LoVo (cell line): ENCODE data around the gene ANO4.
"Not testable (repeated sequence)": the region's sequence is repeated elsewhere in the genome, so short reads cannot be mapped to it uniquely, and the experiment has no call there.

Experiments used
- DNase-seq: peaks from one replicate; pipeline ENCODE4 v3.0.0-alpha.2; 2016; ENCODE audit warnings: low spot score

Gene ANO4

DNA sequence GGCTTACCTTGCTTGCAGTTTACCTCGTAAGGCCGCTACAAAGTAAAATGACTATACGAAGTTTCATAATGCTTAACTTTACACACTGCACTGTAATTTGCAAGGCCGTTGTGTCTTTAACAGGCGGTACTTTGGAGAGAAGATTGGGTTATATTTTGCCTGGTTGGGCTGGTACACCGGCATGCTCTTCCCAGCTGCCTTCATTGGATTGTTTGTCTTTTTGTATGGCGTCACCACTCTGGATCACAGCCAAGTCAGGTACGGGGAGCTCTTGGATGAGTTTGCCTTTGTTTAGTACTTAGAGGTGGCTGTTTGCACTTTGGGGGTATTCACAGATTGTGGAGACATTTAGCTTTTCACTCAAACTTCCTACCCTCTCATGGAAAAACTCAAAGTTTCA is 247.6 kb downstream of the ANO4 start:
- no peak for DNase-seq

DNA sequence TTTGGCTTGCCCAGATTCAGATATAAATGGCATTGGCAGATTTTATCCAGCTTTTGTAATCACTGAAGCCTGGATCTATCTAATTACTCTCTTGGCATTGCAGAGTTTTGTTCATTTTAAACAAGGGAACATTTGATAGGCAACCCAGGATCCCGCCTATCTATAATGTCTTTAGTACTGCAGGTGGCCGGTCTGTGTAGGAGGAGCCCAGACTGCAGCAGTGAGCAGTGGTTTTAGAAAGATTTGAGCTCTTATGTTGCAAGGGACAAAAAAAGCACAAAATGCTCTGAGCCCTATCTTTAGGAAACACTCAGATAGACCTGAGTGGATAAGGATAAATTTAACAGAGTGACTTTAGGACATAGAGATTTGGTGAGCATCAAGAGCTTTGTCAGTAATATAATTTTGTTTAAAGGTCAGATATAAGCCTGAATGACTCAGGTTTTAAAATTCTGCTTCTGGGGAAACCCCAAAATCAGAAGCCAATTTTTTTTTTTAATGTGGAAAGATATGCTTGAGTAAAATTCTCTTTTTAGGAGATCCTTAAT is 250.0 kb downstream of the ANO4 start:
- no peak for DNase-seq

DNA sequence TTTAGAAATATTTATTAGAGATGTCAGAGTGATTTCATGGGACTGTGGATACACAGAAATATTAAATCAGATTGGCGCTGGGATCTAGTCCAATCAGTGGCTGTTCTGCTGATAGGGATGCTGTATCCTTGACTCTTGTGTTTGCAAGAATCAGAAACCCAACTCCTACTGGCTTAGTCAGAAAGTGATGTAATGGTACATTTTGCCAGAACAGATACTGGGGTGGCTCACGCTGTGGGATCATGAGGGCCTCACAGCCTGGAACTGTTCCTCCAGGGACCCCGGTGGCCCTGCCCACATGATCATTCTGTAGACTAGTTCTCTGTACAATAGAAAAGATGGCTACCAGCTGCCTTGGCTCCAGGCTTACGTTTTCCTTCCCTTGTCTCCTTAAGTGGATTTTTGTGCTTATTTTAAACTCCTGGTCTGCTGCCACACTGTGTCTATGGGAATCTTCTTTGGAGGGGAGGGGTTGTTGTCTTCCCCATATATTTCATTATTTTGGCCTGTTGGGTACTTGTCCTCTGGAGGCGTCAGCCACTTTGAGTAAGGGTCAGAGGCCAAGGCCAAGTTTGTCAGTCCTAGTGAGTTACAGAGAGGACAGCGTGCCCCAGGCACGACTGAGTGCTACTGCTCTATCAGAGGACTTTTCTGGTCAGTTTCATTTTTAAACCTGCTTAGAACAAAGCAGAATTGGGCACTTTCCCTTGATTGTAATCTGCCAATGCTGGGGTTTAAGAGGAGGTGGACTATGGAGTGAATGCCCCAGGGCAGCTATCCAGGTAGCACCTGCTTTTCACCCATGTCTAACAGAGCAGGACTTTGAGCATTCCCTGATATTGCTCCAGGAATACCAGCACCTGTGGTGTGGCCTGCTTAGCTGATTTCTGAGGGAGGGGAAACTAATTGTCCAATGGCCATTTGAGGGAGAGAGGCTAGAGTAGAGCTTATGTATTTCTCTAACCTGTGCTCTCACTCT is 251.2 kb downstream of the ANO4 start:
- no peak for DNase-seq

DNA sequence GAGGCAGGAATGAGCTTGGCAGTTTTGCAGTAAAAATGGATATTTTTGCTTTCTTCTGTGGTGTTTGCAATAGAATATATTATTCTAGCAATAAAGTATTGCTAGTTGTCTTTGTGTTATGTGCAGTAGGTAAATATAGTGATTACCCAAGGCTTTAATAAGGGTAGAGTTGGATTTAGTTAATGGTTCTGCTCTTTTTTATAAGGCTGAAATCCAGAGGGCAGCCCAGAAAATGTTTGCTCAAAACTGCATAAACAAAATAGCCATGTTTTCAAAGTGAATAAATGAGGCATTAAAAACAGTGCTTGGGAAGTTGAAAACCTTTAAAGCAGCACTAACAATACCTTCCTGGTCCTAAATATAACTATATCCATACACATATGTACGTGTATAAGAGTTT is 253.1 kb downstream of the ANO4 start:
- DNase-seq, result no peak

DNA sequence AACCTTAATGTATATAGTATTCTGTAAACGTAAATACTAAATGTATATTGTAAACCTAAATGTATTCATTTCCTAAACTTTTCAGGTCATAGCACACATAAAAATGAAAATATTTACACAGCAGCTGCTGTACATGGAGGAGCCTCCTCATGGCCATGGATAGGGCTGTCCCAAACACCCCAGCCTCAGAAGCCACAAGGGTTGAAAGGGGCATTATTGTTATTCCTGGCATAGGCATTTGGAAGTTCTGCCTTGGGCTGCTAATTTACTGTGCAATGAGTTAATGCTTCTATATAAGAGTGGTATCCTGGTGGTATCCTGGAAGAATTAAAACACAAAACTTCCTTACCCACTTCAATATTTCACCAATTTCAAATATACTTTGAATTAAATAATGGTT is 256.1 kb downstream of the ANO4 start:
- no peak for DNase-seq

DNA sequence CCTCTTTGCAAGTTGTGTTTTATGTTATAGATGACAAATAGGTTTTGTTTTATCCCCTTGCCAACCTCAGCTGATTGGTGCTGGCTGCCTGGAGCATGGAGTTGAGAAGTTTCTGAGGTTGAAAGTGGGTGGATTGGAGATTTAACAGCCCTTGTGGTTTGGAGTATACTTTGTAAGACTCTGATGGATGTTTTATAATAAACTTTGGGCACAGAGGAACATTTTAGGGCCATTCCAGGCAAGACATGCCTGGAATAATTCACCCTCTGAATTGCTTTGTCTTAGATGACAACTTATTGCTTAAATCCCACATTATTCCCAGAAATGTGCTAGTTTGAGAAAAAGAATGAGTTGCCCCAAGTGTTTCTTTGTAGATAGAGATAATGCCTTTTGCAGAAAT is 256.6 kb downstream of the ANO4 start:
- DNase-seq, result no peak

DNA sequence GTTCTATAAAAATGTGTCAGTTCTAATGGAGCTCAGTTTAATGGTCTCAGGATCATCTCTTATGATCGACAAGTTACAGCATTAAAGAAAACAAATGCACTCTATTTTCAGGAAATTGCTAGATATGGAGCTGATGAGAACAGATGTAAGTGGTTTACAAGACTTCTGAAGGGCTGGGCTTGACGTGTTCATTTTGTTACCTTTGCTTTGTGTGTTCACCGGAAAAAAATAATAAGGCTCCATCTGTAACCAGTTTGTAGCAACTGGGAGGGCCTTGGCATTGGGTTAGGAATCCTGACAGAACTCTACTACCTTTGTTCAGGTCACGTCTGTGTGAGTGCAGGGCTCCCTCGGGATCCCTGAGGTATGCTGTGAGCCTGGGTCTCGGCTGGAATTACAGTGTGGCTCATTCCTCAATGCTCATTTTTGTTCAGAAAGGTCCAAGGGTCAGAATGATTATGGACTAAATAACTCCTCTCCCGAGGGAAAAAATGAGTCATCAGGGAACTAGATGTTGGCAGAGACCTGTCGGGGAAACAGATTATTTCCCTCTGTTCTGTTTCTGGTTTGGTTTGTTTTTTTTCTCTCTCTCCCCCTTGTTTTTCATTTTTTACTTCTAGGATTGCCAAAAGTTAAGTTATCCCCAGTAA is 257.4 kb downstream of the ANO4 start:
- peak; percentile 97 for DNase-seq

DNA sequence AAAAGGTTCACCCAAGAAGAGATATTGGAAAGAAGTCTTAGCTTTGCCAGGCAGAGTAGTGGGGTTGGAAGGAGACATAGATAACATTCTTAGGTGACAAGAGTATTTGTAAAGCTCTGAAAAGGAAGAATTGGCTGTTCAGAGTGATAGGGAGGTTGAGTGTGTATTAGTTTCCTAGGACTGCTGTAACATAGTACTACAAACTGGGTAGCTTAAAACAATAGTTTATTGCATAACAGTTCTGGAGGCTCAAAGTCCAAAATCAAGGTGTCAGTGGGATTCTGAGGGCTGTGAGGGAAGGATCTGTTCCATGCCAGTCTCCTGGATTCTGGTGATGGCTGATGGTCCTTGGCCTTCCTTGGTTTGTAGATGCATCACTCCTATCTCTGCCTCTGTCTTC is 258.6 kb downstream of the ANO4 start:
- no peak for DNase-seq

DNA sequence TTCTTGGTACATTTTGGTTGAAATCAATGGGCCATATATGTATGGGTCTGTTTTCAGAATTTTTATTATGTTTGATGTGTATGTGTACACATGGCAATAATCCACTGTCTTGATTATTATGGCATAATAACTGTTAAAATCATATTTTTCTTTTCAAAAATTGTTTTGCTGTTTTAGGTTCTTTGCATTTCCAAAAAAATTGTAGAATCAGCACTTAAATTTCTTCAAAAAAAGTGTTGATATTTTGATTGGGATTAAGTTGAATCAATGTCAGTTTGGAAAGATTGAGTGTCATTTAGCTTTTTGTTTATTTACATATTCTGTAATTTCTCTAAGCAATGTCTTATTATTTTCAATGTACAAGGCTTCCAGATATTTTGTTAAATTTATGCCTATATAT is 261.4 kb downstream of the ANO4 start:
- DNase-seq, result no peak

DNA sequence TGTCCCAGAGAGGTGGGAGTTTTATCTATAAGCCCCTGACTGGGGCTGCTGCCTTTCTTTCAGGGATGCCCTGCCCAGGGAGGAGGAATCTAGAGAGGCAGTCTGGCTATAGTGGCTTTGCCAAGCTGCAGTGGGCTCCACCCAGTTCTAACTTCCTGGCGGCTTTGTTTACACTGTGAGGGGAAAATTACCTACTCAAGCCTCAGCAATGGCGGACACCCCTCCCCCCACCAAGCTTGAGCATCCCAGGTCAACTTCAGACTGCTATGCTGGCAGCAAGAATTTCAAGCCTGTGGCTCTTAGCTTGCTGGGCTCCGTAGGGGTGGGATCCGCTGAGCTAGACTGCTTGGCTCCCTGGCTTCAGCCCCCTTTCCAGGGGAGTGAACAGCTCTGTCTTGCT is 267.9 kb downstream of the ANO4 start:
- DNase-seq, result not testable (repeated sequence)

DNA sequence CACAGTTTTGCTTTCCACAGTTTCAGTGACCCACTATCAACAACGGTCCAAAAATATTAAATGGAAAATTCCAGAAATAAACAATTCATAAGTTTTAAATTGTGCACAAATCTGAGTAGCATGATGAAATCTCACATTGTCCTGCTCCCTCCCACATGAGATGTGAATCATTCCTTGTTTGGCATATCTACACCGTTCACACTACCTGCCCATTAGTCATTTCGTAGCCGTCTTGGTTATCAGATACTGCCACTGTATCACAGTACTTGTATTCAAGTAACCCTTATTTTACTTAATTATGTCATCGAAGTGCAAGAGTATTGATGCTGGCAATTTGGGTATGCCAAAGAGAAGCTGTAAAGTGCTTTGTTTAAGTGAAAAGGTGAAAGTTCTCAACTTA is 270.1 kb downstream of the ANO4 start:
- no peak for DNase-seq

DNA sequence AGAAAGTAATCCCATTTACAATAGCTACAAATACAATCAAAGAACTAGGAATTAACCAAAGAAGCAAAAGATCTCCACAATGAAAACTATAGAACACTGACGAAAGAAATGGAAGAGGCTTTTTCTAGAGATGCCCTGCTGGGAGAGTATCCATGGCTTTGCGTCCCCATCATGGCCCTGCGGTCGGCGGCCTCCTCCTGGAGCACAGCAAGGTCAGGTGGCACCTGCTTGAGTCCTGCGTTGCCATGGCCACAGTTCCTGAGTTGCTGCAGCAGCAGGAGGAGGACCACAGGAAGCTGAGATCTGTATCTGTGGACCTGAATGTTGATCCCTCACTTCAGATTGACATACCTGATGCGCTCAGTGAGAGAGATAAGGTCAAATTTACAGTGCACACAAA is 271.9 kb downstream of the ANO4 start:
- no peak for DNase-seq

DNA sequence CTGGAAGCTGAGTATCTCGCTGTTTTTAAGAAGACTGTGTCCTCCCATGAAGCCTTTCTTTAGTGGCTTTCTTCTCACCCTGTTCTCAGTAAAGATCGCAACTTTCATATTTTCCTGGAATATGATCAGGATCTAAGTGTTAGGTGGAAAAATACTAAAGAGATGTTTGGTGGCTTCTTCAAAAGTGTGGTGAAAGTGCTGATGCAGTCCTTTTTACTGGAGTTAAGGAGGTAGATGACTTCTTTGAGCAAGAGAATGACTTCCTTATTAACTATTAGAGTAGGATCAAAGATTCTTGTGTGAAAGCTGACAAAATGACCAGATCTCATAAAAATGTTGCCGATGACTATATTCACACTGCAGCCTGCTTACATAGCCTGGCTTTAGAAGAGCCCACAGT is 273.8 kb downstream of the ANO4 start:
- no peak for DNase-seq

DNA sequence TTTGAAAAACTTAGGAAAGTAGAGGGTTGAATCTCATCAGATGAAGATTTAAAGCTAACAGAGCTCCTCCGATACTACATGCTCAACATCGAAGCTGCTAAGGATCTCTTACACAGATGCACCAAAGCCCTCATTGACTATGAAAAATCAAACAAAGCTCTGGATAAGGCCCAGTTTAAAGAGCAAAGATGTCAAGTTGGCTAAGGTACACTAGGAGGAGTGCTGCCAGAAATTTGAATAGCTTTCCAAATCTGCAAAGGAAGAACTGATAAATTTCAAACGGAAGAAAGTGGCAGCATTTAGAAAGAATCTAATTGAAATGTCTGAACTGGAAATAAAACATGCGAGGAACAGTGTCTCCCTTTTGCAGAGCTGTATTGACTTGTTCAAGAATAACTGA is 274.3 kb downstream of the ANO4 start:
- DNase-seq, result no peak

DNA sequence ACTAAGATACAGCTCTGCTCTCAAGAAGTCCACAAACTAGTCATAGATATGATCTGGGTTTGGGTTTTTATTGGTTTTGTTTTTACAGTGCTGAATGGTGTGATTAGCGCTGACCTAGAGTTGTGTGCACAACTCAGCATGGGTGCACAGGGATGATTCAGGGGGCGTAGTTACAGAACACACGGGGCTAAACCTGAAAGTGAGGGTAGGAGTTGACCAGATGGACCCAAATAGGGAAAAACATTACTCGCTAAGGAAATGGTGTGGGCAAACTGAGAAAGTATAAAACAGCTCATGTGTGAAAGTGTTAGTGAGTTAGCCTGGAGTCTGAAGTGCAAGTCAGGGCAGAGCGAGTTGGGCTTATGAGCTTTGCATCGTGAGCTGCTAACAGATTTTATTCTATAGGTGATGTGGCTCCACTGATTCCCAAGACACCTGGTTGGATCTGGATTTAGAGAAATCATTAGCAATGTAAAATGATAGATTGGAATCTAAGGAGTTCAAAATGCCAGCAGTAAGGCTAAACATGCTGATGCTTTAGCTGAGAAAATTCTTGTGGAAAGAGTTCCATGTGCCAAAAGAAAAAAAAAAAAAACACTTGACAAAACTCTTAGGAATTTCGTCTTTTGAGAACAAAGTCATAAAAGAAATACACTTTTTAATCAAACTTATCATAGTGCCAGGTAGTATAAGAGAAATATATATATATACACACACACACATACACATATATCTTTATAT is 280.5 kb downstream of the ANO4 start:
- DNase-seq, result no peak

DNA sequence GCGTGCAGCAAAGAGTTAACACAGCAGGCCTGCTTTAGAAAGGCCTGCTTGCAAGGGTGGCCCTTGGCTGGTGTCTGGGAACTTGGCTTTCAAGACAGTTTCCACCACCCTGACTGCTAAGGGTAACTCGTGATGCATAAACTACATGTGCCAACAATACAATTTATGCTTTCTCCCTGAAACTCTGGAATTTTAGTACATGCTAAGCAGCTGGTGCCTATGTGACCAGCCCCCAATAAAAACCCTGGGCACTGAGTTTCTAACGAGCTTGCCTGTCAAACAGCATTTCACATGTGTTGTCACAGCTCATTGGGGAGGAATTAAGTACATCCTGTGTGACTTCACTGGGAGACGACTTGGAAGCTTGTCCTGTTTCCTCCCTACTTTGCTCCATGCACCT is 282.3 kb downstream of the ANO4 start:
- DNase-seq, result no peak

DNA sequence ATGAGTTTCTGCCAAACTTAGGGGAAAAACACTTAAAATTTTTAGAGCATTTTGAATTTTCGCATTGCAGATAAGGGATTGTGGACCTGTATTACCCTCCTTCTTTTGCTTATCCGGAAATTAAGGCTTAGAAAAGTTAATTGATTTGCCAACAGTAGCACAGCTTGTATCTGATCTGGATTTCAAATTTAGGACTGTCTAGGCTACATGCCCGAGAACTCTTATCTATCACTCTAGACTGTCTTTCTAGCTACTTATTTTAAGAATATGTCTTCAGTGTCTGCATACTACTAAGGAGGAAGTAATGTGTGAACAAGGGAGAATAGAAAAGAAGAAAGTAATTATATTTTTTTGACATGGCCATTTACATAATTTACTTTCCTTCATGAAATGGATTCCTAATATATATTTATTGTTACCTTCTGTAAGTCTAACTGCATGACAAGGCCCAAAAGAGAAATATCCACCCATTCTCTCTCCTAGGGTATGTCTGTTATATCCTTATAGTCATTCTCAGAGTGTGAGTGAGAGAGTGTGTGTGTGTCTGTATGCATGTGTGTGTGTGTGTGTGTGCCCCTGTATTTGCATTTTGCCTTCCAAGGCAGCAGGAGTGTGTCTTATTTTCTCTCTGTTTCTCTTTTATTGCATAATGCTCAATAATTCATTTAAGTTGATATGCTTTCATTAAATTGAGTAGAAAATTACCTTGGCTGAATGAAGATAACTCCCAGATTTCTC is 283.4 kb downstream of the ANO4 start:
- DNase-seq, result no peak

DNA sequence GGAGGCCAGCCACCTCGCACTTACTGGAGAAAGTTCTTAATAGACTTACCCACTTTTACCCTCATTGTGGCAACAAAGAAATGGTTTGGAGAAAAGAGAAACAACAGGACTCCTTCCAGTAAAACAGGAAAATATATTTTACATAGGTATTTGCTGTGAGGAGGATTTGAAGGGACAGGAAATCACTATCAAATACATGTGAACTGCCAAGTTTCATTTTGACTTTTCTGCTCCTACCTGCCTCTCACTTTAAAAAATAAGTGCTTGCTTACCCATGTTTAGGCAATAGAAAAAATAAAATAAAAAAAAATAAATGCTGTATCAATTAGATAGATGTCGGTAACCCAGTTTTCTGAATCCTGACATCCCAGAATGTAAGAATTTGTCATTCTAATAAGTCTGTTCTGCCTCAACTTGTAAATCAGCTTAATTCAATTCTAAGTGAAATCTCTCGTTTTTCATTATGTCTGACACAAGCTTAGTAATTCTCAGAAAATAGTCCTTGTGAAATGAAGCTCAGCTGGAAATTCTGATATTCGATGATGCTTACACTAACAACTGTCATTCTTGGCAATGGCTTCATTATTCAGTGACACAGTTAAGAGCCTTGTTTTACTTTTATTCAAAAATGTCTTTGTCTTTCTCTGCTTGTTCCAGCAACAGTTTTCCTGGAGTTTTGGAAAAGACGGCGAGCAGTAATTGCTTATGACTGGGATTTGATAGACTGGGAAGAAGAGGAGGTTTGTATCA is 284.1 kb downstream of the ANO4 start:
- no peak for DNase-seq

DNA sequence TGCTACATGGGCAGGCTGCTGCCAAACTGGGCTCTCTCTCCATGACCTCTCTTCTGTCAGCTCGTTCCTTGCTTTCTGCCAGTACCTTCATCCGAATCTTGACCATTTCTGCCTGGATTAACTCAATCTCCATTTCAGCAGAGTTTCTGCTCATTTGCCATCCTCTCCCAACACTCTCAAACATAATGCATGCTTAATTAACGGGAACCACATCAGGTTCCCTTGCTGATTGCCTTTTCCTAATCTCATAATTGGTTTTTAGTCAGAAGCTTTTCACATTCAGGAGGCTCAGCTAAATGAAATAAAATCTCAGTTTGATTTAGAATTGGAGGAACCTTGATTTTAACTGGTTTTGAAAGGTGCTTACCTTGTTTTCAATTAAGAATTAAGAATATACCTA is 288.1 kb downstream of the ANO4 start:
- DNase-seq, result no peak

DNA sequence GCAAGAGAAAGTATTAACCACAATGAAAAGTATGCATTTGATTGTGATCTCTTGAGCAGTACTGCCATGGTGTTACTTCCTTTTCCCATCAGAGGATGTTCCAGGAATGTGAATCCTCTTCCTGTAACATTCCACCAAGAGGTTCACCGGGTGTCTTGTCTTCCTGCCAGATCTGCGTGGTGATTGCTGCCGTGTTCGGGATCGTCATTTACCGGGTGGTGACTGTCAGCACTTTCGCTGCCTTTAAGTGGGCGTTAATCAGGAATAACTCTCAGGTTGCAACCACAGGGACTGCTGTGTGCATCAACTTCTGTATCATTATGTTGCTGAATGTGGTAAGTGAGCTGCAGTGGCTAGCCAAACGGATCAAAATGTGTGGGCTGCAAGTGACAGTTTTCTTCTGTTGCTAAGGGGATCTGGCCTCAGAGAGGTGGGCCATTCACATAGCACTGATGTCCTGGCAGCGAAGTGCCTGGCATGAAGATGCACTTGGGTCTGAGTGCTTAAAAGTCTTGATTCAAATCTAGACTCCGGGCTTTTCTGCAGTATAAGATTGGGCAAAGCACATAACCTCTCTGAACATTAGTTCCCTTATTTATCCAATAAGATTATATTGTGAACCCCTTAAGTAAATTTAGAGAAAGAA is 292.0 kb downstream of the ANO4 start:
- no peak for DNase-seq

DNA sequence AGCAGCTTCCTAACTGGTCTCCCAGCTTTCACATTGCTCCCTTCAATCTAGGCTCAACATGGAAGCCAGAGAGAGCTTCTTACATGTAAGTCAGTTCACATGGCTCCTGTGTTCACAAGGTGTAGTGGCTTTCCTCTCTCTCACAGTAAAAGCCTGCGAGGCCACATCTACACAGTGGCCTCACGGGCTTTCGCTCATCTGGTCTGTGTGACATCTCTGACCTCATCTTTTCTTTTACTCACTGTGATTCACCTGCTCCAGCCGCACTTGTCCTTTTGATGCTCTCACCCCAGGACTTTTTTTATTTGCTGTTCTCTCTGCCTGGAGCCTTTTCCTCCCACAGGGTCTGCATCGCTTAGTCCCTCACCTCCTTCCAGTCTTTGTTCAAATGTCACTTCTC is 293.3 kb downstream of the ANO4 start:
- no peak for DNase-seq
